Fibroblast of lung (primary cell): ENCODE measurements around the gene MYO18B.

Experiments
- CTCF ChIP-seq, 2 donors: IDR thresholded peaks in 1 of 2; conservative IDR thresholded peaks in 1 of 2; 1 replicate in 1 of 2; 2 replicates in 1 of 2; pipeline ENCODE4 v1.5.1; 2011 to 2012; ENCODE audit warnings: low read length in 2 of 2, control low read depth in 1 of 2, inconsistent platforms in 1 of 2, low read depth in 1 of 2, mild to moderate bottlenecking in 1 of 2
- EZH2 ChIP-seq: IDR thresholded peaks from 2 replicates; pipeline ENCODE4 v1.5.1; 2012; ENCODE audit warnings: low read length, control low read depth, mild to moderate bottlenecking; ENCODE audit errors: missing control alignments

- no peak for TF ChIP-seq CTCF (conservative IDR thresholded peaks at IDR 0.05 in 1 of 2, IDR thresholded peaks at IDR 0.05 in 1 of 2; ENCODE audit: low read depth in 1 of 2, low read length in 2 of 2)
- no peak for TF ChIP-seq EZH2
These were observed 154.6 kb downstream of the MYO18B start for GRCh38 chr22:25896592-25896991.
